Measurements from ENCODE around the gene GLI3. TPM values are rescaled to one million over a fixed set of nuclear protein-coding genes. Genes with fewer than 3 reads are reported as not detected.
"Not testable (repeated sequence)": the region's sequence is repeated elsewhere in the genome, so short reads cannot be mapped to it uniquely, and the experiment has no call there.

The GLI3 gene
- total RNA-seq, 1 donor from 2014 or later = 27.7 TPM

GRCh38 chr7:42211938-42212337, 25.1 kb downstream of the GLI3 start:
- H3K4me1 ChIP-seq (ENCODE audit: insufficient read depth, low read length) = no peaks in the 10 kb centered on the region
- H3K27ac ChIP-seq (ENCODE audit: low read depth, low read length) = no peak overlapping the region
- H3K27me3 Mint-ChIP-seq (ENCODE audit: low read depth, unreplicated experiment) = no peaks in the 10 kb centered on the region
- H3K36me3 ChIP-seq (ENCODE audit: insufficient read depth, low read length) = no peaks in the 10 kb centered on the region
- H3K4me3 ChIP-seq (ENCODE audit: insufficient read depth, low read depth, low read length) = no peak overlapping the region
- H3K9me3 ChIP-seq (ENCODE audit: insufficient read depth, low read depth, low read length) = no peaks in the 10 kb centered on the region
- DNase-seq (ENCODE audit: low read depth) (no peak), FAIRE-seq (no peak)
- H3K9me3 Mint-ChIP-seq (ENCODE audit: unreplicated experiment) = no peaks in the 10 kb centered on the region
- no peak overlapping the region for H3K4me3 Mint-ChIP-seq (ENCODE audit: unreplicated experiment)
- no peak overlapping the region for H3K9ac ChIP-seq (ENCODE audit: low read length)
- H4K20me1 ChIP-seq (ENCODE audit: insufficient read depth, low read length) = peaks cover 6% of the 10 kb centered on the region
- peaks cover 19% of the 10 kb centered on the region for H3K4me1 Mint-ChIP-seq (ENCODE audit: low read depth, unreplicated experiment)
- H3K4me2 ChIP-seq (ENCODE audit: low read length) = no peak overlapping the region
- H3K36me3 Mint-ChIP-seq (ENCODE audit: low read depth, unreplicated experiment) = no peaks in the 10 kb centered on the region
- no peak overlapping the region for H2AFZ ChIP-seq (ENCODE audit: low read depth, low read length)
- H3K79me2 ChIP-seq (ENCODE audit: insufficient read depth, low read length) = peaks cover 18% of the 10 kb centered on the region
- TF ChIP-seq EZH2 (IDR thresholded peaks at IDR 0.05; ENCODE audit: insufficient read depth, low read length) = no peak
- no peak for TF ChIP-seq CTCF (IDR thresholded peaks at IDR 0.05; ENCODE audit: insufficient read depth, low read depth, low read length)
- no peaks in the 10 kb centered on the region for H3K27me3 ChIP-seq (ENCODE audit: insufficient read depth, low read length)
- no peak overlapping the region for H3K27ac Mint-ChIP-seq (ENCODE audit: unreplicated experiment)

DNA sequence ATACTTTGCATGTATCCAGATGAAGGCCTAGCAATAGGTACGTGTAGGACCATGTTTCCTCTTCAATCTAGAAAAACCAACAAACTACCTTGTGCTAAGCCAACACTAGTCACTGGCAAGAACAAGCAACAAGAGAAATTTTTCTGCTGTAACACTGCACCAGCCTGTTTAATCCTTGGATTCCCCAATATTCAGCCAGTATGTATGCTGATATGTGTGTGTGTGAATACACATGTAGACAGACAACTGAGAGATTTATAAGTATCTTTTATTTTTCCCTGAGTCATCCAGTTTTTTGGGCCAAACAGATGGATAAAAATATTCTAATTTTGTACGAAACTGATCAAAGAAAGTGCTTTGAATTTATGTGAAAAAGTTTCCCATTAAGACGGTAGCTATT, 26.2 kb downstream of the GLI3 start:
- no peaks in the 10 kb centered on the region for H3K36me3 ChIP-seq (ENCODE audit: insufficient read depth, low read length)
- Mint-ChIP-seq H3K27ac (ENCODE audit: unreplicated experiment) (no peak overlapping the region), H3K9me3 (ENCODE audit: unreplicated experiment) (no peaks in the 10 kb centered on the region), H3K4me3 (ENCODE audit: unreplicated experiment) (no peak overlapping the region), H3K36me3 (ENCODE audit: low read depth, unreplicated experiment) (no peaks in the 10 kb centered on the region), H3K4me1 (ENCODE audit: low read depth, unreplicated experiment) (peaks cover 19% of the 10 kb centered on the region), H3K27me3 (ENCODE audit: low read depth, unreplicated experiment) (no peaks in the 10 kb centered on the region)
- no peaks in the 10 kb centered on the region for H3K4me1 ChIP-seq (ENCODE audit: insufficient read depth, low read length)
- H3K79me2 ChIP-seq (ENCODE audit: insufficient read depth, low read length) = peaks cover 15% of the 10 kb centered on the region
- H3K9ac ChIP-seq (ENCODE audit: low read length) = no peak overlapping the region
- H2AFZ ChIP-seq (ENCODE audit: low read depth, low read length) = no peak overlapping the region
- H4K20me1 ChIP-seq (ENCODE audit: insufficient read depth, low read length) = peaks cover under 1% of the 10 kb centered on the region
- H3K4me3 ChIP-seq (ENCODE audit: insufficient read depth, low read depth, low read length) = no peak overlapping the region
- DNase-seq (ENCODE audit: low read depth) (no peak), FAIRE-seq (no peak)
- no peak overlapping the region for H3K4me2 ChIP-seq (ENCODE audit: low read length)
- no peaks in the 10 kb centered on the region for H3K27me3 ChIP-seq (ENCODE audit: insufficient read depth, low read length)
- TF ChIP-seq EZH2 (IDR thresholded peaks at IDR 0.05; ENCODE audit: insufficient read depth, low read length) = no peak
- TF ChIP-seq CTCF (IDR thresholded peaks at IDR 0.05; ENCODE audit: insufficient read depth, low read depth, low read length) = no peak
- no peak overlapping the region for H3K27ac ChIP-seq (ENCODE audit: low read depth, low read length)
- no peaks in the 10 kb centered on the region for H3K9me3 ChIP-seq (ENCODE audit: insufficient read depth, low read depth, low read length)

DNA sequence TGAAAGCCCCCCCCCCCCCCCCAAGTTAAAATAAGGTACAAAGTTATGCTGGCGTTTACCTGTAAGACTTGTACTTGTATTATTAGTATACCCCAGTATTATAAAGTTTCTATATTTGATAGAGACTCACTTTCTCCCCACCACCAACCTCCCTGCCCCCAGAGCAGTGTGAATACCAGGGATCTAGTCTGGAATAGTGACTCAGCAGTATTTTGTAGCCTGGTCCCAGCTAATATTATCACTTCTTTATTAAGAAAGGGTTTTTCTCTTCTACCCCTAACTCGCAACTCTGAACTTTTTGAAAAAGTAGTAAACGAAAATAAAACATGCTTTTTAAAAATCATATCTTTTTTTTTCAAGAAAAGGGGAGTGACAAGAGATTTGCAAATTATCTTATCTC, 26.7 kb downstream of the GLI3 start:
- H3K36me3 ChIP-seq (ENCODE audit: insufficient read depth, low read length) = no peaks in the 10 kb centered on the region
- DNase-seq (ENCODE audit: low read depth) = no peak
- peaks cover 19% of the 10 kb centered on the region for H3K4me1 Mint-ChIP-seq (ENCODE audit: low read depth, unreplicated experiment)
- H3K27ac ChIP-seq (ENCODE audit: low read depth, low read length) = no peak overlapping the region
- H3K27me3 Mint-ChIP-seq (ENCODE audit: low read depth, unreplicated experiment) = no peaks in the 10 kb centered on the region
- no peaks in the 10 kb centered on the region for H3K4me1 ChIP-seq (ENCODE audit: insufficient read depth, low read length)
- H3K9me3 Mint-ChIP-seq (ENCODE audit: unreplicated experiment) = no peaks in the 10 kb centered on the region
- no peaks in the 10 kb centered on the region for H3K9me3 ChIP-seq (ENCODE audit: insufficient read depth, low read depth, low read length)
- no peak for FAIRE-seq
- H3K27ac Mint-ChIP-seq (ENCODE audit: unreplicated experiment) = peak overlapping the region; percentile 81
- peaks cover 14% of the 10 kb centered on the region for H3K79me2 ChIP-seq (ENCODE audit: insufficient read depth, low read length)
- no peak overlapping the region for H2AFZ ChIP-seq (ENCODE audit: low read depth, low read length)
- no peak for TF ChIP-seq CTCF (IDR thresholded peaks at IDR 0.05; ENCODE audit: insufficient read depth, low read depth, low read length)
- TF ChIP-seq EZH2 (IDR thresholded peaks at IDR 0.05; ENCODE audit: insufficient read depth, low read length) = no peak
- H3K4me3 ChIP-seq (ENCODE audit: insufficient read depth, low read depth, low read length) = no peak overlapping the region
- H3K9ac ChIP-seq (ENCODE audit: low read length) = no peak overlapping the region
- no peak overlapping the region for H3K4me2 ChIP-seq (ENCODE audit: low read length)
- no peaks in the 10 kb centered on the region for H3K36me3 Mint-ChIP-seq (ENCODE audit: low read depth, unreplicated experiment)
- peaks cover under 1% of the 10 kb centered on the region for H4K20me1 ChIP-seq (ENCODE audit: insufficient read depth, low read length)
- H3K27me3 ChIP-seq (ENCODE audit: insufficient read depth, low read length) = no peaks in the 10 kb centered on the region
- H3K4me3 Mint-ChIP-seq (ENCODE audit: unreplicated experiment) = no peak overlapping the region

- H3K4me2 ChIP-seq (ENCODE audit: low read length); H4K20me1 ChIP-seq (ENCODE audit: insufficient read depth, low read length); H3K27ac ChIP-seq (ENCODE audit: low read depth, low read length); H3K9me3 ChIP-seq (ENCODE audit: insufficient read depth, low read depth, low read length); H3K36me3 ChIP-seq (ENCODE audit: insufficient read depth, low read length); H3K4me1 ChIP-seq (ENCODE audit: insufficient read depth, low read length); H3K27me3 ChIP-seq (ENCODE audit: insufficient read depth, low read length); H3K9ac ChIP-seq (ENCODE audit: low read length); FAIRE-seq; H3K36me3 Mint-ChIP-seq (ENCODE audit: low read depth, unreplicated experiment); H3K4me3 Mint-ChIP-seq (ENCODE audit: unreplicated experiment); H2AFZ ChIP-seq (ENCODE audit: low read depth, low read length); H3K27me3 Mint-ChIP-seq (ENCODE audit: low read depth, unreplicated experiment); H3K4me3 ChIP-seq (ENCODE audit: insufficient read depth, low read depth, low read length); DNase-seq (ENCODE audit: low read depth); H3K9me3 Mint-ChIP-seq (ENCODE audit: unreplicated experiment); H3K27ac Mint-ChIP-seq (ENCODE audit: unreplicated experiment): not testable (repeated sequence)
- peaks cover 19% of the 10 kb centered on the region for H3K4me1 Mint-ChIP-seq (ENCODE audit: low read depth, unreplicated experiment)
- H3K79me2 ChIP-seq (ENCODE audit: insufficient read depth, low read length) = peaks cover 16% of the 10 kb centered on the region
These were observed 27.9 kb downstream of the GLI3 start for GRCh38 chr7:42209085-42209484.
